ENCODE measurements around the gene ZSWIM5. TPM values are rescaled to one million over a fixed set of nuclear protein-coding genes. Genes with fewer than 3 reads are reported as not detected.

The ZSWIM5 gene
- total RNA-seq, 1 experiment from 2014 or later, result 0.40 TPM

DNA sequence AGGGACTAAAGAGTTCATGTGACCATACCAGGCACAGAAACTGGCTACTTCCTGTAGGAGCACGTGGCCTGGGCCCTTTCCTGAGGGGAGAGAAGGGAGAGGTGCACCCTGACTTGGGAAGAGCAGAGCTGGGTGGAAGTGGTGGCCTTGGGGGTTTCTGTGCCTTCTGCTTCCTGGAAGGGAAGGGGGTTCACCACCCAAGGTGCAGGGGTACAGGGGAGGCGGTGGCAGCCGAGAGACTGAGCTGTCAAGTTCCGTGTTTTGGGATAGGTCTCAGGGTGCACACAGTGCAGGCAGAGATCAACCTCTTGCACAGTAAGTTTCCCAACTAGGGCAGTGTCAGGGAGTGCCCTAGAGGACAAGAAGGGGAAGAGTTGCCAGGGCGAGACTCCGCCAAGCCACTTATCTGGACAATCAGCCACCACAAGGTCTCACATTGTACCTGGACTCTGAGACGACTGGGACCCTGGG, 205.4 kb downstream of the ZSWIM5 start:
- Mint-ChIP-seq H3K4me1 (ENCODE audit: low read depth, unreplicated experiment) (no peaks in the 10 kb centered on the region), H3K9me3 (ENCODE audit: low read depth, unreplicated experiment) (no peaks in the 10 kb centered on the region), H3K4me3 (ENCODE audit: low read depth, unreplicated experiment) (no peak overlapping the region), H3K36me3 (ENCODE audit: insufficient read depth, unreplicated experiment) (peaks cover 6% of the 10 kb centered on the region), H3K27ac (ENCODE audit: unreplicated experiment) (no peak overlapping the region), H3K27me3 (ENCODE audit: unreplicated experiment) (no peaks in the 10 kb centered on the region)
- TF ChIP-seq, protein P1, sequence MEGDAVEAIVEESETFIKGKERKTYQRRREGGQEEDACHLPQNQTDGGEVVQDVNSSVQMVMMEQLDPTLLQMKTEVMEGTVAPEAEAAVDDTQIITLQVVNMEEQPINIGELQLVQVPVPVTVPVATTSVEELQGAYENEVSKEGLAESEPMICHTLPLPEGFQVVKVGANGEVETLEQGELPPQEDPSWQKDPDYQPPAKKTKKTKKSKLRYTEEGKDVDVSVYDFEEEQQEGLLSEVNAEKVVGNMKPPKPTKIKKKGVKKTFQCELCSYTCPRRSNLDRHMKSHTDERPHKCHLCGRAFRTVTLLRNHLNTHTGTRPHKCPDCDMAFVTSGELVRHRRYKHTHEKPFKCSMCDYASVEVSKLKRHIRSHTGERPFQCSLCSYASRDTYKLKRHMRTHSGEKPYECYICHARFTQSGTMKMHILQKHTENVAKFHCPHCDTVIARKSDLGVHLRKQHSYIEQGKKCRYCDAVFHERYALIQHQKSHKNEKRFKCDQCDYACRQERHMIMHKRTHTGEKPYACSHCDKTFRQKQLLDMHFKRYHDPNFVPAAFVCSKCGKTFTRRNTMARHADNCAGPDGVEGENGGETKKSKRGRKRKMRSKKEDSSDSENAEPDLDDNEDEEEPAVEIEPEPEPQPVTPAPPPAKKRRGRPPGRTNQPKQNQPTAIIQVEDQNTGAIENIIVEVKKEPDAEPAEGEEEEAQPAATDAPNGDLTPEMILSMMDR (IDR thresholded peaks at IDR 0.05; ENCODE audit: unreplicated experiment), result no peak
- CTCF ChIA-PET, result no interaction called here
- BruUV-seq (replicated peaks), result no TSS peak
- intact Hi-C loops (cut with micrococcal nuclease; ENCODE audit: unreplicated experiment), result no loop called here
- DNase-seq, result no peak

DNA sequence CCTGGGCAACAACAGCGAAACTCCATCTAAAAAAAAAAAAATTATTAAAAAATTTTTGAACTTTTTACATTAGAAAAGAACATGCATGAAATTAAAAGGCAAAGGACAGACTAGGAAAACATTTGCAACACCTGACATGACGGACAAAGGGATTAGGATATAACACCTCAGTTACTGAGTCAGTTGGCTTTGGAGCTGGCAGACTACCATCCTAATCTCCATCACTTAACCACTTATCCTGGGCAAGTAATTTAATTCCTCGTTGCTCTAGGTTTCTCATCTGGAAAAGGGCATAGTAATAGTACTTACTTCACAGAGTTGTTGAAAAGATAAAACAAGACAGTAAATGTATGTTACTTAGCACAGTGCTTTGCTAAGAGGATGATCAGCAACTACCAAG, 207.2 kb downstream of the ZSWIM5 start:
- H3K4me1 Mint-ChIP-seq (ENCODE audit: low read depth, unreplicated experiment), result no peaks in the 10 kb centered on the region
- no peak for DNase-seq
- intact Hi-C loops (cut with micrococcal nuclease; ENCODE audit: unreplicated experiment), result no loop called here
- TF ChIP-seq, protein P1 (IDR thresholded peaks at IDR 0.05; ENCODE audit: unreplicated experiment), result no peak
- no peaks in the 10 kb centered on the region for H3K27me3 Mint-ChIP-seq (ENCODE audit: unreplicated experiment)
- H3K27ac Mint-ChIP-seq (ENCODE audit: unreplicated experiment), result no peak overlapping the region
- CTCF ChIA-PET, result no interaction called here
- H3K36me3 Mint-ChIP-seq (ENCODE audit: insufficient read depth, unreplicated experiment), result peaks cover 6% of the 10 kb centered on the region
- no peak overlapping the region for H3K4me3 Mint-ChIP-seq (ENCODE audit: low read depth, unreplicated experiment)
- no TSS peak for BruUV-seq (replicated peaks)
- H3K9me3 Mint-ChIP-seq (ENCODE audit: low read depth, unreplicated experiment), result no peaks in the 10 kb centered on the region

DNA sequence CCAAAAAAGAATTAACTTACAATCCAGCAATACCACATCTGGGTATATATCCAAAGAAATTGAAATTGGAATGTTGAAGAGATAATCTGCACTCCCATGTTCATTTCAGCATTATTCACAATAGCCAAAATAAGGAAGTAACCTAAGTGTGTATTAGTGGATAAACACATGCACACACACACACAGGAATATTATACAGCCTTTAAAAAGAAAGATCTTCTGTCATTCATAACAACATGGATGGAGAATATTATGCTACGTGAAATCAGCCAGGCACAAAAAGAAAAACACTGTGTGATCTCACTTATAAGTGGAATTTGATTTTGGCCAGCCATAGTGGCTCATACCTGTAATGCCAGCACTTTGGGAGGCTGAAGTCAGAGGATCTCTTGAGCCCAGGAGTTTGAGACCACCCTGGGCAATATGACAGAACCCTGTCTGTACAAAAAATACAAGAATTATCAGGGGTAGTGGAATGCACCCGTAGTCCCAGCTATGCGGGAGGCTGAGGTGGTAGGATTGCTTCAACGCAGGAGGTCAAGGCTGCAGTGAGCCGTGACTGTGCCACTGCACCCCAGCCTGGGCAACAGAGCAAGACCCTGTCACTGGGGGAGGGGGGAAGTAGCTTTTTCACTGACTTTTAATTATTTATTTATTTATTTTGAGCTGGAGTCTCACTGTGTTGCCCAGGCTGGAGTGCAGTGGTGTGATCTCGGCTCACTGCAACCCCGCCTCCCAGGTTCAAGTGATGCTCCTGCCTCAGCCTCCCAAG, 210.8 kb downstream of the ZSWIM5 start:
- Mint-ChIP-seq H3K27me3 (ENCODE audit: unreplicated experiment) (no peaks in the 10 kb centered on the region), H3K36me3 (ENCODE audit: insufficient read depth, unreplicated experiment) (peaks cover 2% of the 10 kb centered on the region), H3K4me3 (ENCODE audit: low read depth, unreplicated experiment) (no peak overlapping the region), H3K27ac (ENCODE audit: unreplicated experiment) (no peak overlapping the region), H3K9me3 (ENCODE audit: low read depth, unreplicated experiment) (no peaks in the 10 kb centered on the region), H3K4me1 (ENCODE audit: low read depth, unreplicated experiment) (no peaks in the 10 kb centered on the region)
- no peak for DNase-seq
- TF ChIP-seq, protein P1 (IDR thresholded peaks at IDR 0.05; ENCODE audit: unreplicated experiment), result no peak
- intact Hi-C loops (cut with micrococcal nuclease; ENCODE audit: unreplicated experiment), result no loop called here
- no TSS peak for BruUV-seq (replicated peaks)
- CTCF ChIA-PET, result no interaction called here

DNA sequence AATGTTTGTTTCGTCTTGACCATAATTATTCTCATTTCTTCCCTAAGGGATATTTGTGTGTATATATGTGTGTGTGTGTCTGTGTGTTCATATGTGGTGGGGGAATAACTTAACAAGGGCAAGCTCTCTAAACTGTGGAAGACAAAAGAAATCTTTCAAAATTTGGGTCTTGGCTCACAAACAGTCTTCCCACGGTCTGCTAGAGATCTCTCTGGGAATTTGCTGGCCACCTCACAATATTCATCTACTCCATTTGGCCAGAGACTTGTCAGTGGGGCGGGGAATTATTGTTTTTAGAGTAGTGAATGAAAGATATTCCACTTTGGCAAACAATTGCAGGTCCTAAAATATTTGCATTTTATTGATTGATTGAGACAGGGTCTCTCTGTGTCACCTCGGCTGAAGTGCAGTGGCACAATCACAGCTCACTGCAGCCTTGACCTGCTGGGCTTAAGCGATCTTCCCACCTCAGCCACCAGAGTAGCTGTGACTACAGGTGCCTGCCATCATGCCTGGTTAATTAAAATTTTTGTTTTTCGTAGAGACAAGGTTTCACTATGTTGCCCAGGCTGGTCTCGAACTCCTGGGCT, 212.0 kb downstream of the ZSWIM5 start:
- TF ChIP-seq, protein P1 (IDR thresholded peaks at IDR 0.05; ENCODE audit: unreplicated experiment), result no peak
- no peak overlapping the region for H3K27ac Mint-ChIP-seq (ENCODE audit: unreplicated experiment)
- BruUV-seq (replicated peaks), result no TSS peak
- CTCF ChIA-PET, result no interaction called here
- DNase-seq, result no peak
- no peaks in the 10 kb centered on the region for H3K4me1 Mint-ChIP-seq (ENCODE audit: low read depth, unreplicated experiment)
- intact Hi-C loops (cut with micrococcal nuclease; ENCODE audit: unreplicated experiment), result no loop called here
- no peaks in the 10 kb centered on the region for H3K36me3 Mint-ChIP-seq (ENCODE audit: insufficient read depth, unreplicated experiment)
- H3K4me3 Mint-ChIP-seq (ENCODE audit: low read depth, unreplicated experiment), result no peak overlapping the region
- no peaks in the 10 kb centered on the region for H3K27me3 Mint-ChIP-seq (ENCODE audit: unreplicated experiment)
- no peaks in the 10 kb centered on the region for H3K9me3 Mint-ChIP-seq (ENCODE audit: low read depth, unreplicated experiment)

All from Calu3 (cell line).